GM21576 (cell line): Measurements from ENCODE around the gene LSAMP.
"Not testable (repeated sequence)": the region's sequence is repeated elsewhere in the genome, so short reads cannot be mapped to it uniquely, and the experiment has no call there.

Source experiments
- ATAC-seq: cut with Tn5 transposase; IDR thresholded peaks from one replicate; pipeline ENCODE4 v1.9.1; 2021; ENCODE audit warnings: mild to moderate bottlenecking, moderate library complexity; ENCODE audit not compliant: unreplicated experiment

Gene LSAMP

DNA sequence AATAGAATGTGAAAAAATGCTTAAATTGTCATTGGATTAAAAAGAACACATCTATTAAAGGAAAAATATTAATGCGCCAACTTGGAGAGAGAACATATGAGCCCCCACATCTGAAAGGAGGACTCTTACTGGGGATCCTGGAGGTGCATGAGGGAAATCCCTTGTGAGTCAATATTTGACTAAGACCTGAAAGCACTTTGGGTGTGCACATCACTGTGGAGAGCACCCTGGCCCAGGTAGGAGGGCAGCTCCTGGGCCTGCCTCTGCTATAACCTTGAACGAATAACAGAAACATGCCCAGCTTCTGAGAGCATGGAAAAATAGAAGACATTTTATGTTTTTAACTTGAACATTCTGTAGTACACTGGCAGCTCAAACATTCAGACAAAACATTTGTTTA, 622.2 kb downstream of the LSAMP start:
- no peak for ATAC-seq

- no peak for ATAC-seq
Observed at GRCh38 chr3:115822579-115822978, 622.7 kb downstream of the LSAMP start.

- ATAC-seq = peak; percentile 95
Observed at GRCh38 chr3:115819785-115820384, 625.4 kb downstream of the LSAMP start.

- peak; percentile 70 for ATAC-seq
Observed at GRCh38 chr3:115814778-115815380, 630.4 kb downstream of the LSAMP start.

GRCh38 chr3:115814006-115814405, 631.3 kb downstream of the LSAMP start:
- no peak for ATAC-seq

DNA sequence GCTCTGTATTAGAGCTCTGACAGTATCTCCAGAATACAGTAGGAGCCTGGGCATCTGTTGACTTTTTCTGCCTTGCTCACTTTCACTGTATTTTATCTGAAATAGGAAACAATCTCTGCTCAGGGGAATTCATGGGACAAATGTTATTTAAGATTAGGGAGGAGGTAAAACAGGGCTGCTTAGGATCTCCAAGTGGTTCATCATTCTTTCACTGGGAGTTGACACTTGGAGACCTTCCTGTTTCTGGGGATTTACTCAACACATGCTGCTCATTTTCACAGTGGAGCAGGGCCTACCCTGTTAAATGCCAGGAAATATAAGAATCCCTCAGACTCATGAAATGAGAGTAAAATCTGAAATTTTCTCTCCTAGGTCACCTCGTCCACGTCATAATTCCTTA, 636.5 kb downstream of the LSAMP start:
- no peak for ATAC-seq

DNA sequence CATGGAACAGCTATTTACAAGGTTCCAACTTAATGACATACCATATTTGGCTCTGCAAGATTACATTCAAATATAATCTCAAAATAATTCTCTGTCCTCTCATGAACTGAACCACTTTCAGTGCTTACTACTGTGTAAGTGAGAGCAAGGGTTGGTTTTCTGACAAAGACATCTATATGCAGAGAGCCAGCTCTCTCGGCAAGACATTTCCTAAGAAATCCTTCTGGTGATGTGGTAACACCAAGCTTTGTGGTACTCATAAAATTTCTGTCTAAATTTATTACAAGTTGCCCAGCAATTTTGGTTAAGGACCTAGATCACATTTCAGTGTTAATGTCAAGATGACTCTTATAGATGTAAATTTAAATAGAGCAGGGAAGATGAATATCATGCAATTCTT, 637.0 kb downstream of the LSAMP start:
- ATAC-seq = no peak

- no peak for ATAC-seq
Observed at GRCh38 chr3:115806501-115806900, 638.8 kb downstream of the LSAMP start.

GRCh38 chr3:115805520-115805919, 639.8 kb downstream of the LSAMP start:
- ATAC-seq = no peak

DNA sequence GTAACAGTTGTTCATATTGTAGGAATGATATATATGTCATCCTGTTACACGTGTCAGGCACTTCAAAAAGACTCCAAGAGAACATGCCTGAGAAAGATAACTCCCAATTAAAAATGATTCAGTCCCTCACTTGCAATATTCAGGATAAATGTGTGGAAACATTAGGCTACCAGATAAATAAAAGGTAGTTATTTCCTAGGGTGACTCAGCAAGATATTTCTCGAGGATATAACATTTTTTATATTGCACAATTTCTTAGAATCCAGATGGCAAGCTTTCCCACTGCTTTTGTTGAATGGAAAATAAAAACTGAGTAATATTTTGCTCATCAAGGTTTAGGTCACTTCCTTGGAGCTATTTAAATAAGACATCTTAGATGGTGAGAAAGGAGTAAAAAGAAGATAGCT, 640.6 kb downstream of the LSAMP start:
- ATAC-seq = no peak

- no peak for ATAC-seq
Observed at GRCh38 chr3:115804200-115804599, 641.1 kb downstream of the LSAMP start.

GRCh38 chr3:115803661-115804060, 641.6 kb downstream of the LSAMP start:
- ATAC-seq = no peak

GRCh38 chr3:115800489-115801075, 644.7 kb downstream of the LSAMP start:
- ATAC-seq = no peak

- ATAC-seq = not testable (repeated sequence)
Observed at GRCh38 chr3:115800065-115800464, 645.2 kb downstream of the LSAMP start.

- no peak for ATAC-seq
Observed at GRCh38 chr3:115792206-115792955, 652.9 kb downstream of the LSAMP start.

DNA sequence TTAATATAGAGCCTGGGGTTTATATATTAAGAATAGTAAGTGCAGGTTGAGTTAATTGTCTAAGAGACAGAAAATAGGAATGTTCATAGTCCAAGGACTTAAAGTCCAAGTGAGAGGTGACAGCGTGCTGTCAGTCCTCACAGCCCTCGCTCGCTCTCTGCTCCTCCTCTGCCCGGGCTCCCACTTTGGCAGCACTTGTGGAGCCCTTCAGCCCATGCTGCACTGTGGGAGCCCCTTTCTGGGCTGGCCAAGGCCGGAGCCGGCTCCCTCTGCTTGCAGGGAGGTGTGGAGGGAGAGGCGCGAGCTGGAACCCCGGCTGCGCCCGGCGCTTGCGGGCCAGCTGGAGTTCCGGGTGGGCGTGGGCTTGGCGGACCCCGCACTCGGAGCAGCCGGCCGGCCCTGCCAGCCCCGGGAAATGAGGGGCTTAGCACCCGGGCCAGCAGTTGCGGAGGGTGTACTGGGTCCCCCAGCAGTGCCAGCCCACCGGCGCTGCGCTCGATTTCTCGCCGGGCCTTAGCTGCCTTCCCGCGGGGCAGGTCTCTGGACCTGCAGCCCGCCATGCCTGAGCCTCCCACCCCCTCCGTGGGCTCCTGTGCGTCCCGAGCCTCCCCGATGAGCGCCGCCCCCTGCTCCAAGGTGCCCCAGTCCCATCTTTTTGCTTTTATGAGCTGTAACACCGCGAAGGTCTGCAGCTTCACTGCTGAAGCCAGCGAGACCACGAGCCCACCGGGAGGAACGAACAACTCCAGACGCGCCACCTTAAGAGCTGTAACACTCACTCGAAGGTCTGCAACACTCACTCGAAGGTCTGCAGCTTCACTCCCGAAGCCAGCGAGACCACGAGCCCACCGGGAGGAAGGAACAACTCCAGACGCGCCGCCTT, 653.8 kb downstream of the LSAMP start:
- not testable (repeated sequence) for ATAC-seq

DNA sequence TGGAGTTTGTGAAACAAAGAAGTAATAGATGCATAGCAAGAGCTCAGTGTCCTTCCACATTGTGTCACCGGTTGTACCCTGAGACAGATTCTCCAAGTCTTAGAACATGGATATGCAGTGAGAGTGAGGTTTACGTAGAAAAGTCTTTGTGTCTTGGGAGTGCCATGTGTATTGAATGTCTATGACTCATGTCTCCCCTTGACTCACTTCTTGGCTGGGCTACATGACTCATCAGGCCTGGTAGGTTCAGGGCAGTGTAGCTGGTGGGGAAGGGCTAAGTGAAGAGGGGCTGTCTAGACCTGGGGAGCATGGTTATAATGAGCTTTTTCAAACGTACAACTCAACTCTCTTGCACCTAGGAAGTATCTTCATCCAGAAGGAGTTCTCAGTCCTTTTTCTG, 654.5 kb downstream of the LSAMP start:
- ATAC-seq = no peak

- ATAC-seq = no peak
Observed at GRCh38 chr3:115789481-115789880, 655.8 kb downstream of the LSAMP start.

- no peak for ATAC-seq
Observed at GRCh38 chr3:115788921-115789470, 656.3 kb downstream of the LSAMP start.

DNA sequence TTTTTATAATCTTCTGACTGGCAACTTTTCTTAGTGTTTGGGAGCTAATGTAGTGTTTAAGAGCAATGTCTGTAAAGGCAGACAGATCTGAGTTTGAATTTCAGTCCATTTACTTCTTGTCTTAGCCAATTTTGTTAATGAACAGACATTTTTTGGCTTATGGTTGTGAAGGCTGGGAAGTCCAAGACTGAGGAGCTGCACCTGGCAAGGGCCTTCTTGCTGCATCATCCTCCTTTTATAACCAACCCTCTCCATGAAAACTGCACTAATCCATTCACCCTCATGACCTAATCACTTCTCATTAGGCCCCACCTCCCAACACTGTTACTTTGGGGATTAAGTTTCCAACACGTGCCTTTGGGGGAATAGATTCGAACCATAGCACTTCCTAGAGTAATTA, 657.5 kb downstream of the LSAMP start:
- ATAC-seq = no peak

- no peak for ATAC-seq
Observed at GRCh38 chr3:115785782-115786181, 659.5 kb downstream of the LSAMP start.
